GM19025 (cell line): ENCODE data around the gene VSTM2L.
"Not testable (repeated sequence)": the region's sequence is repeated elsewhere in the genome, so short reads cannot be mapped to it uniquely, and the experiment has no call there.

Experiments used
- ATAC-seq: cut with Tn5 transposase; IDR thresholded peaks from one replicate; pipeline ENCODE4 v1.9.1; 2021; ENCODE audit warnings: mild to moderate bottlenecking, low read depth, moderate library complexity; ENCODE audit not compliant: unreplicated experiment

The VSTM2L gene

GRCh38 chr20:37955511-37955910 is 52.6 kb downstream of the VSTM2L start:
- ATAC-seq = no peak

- ATAC-seq = no peak
Observed at GRCh38 chr20:37956107-37956585, 53.2 kb downstream of the VSTM2L start.

- no peak for ATAC-seq
Observed at GRCh38 chr20:37958856-37959520, 56.1 kb downstream of the VSTM2L start.

- ATAC-seq = no peak
Observed at GRCh38 chr20:37961066-37961465, 58.1 kb downstream of the VSTM2L start.

GRCh38 chr20:37963483-37963882 is 60.6 kb downstream of the VSTM2L start:
- not testable (repeated sequence) for ATAC-seq

GRCh38 chr20:37968841-37969401 is 66.0 kb downstream of the VSTM2L start:
- ATAC-seq = no peak

GRCh38 chr20:37969949-37970855 is 67.3 kb downstream of the VSTM2L start:
- no peak for ATAC-seq

- ATAC-seq = no peak
Observed at GRCh38 chr20:37970856-37971245, 67.9 kb downstream of the VSTM2L start.

GRCh38 chr20:37971561-37972127 is 68.7 kb downstream of the VSTM2L start:
- ATAC-seq = no peak

- ATAC-seq = no peak
Observed at GRCh38 chr20:37972256-37973058, 69.5 kb downstream of the VSTM2L start.

GRCh38 chr20:37973059-37973910 is 70.4 kb downstream of the VSTM2L start:
- no peak for ATAC-seq

GRCh38 chr20:37976887-37977286 is 74.0 kb downstream of the VSTM2L start:
- ATAC-seq = no peak

GRCh38 chr20:37977338-37977737 is 74.4 kb downstream of the VSTM2L start:
- no peak for ATAC-seq

GRCh38 chr20:37977786-37978185 is 74.9 kb downstream of the VSTM2L start:
- ATAC-seq = no peak

- ATAC-seq = no peak
Observed at GRCh38 chr20:37979021-37979985, 76.4 kb downstream of the VSTM2L start.

GRCh38 chr20:37980383-37980782 is 77.5 kb downstream of the VSTM2L start:
- no peak for ATAC-seq

- ATAC-seq = no peak
Observed at GRCh38 chr20:37980876-37981275, 77.9 kb downstream of the VSTM2L start.

- no peak for ATAC-seq
Observed at GRCh38 chr20:37981568-37981967, 78.6 kb downstream of the VSTM2L start.
